K562 (cell line): ENCODE measurements around the gene PGP. TPM values are rescaled to one million over a fixed set of nuclear protein-coding genes. Genes with fewer than 3 reads are reported as not detected.

Source experiments
- HDAC8 ChIP-seq: fragments of 450-650 bp; IDR thresholded peaks from 2 replicates; pipeline ENCODE4 v1.6.1; 2016; ENCODE audit warnings: mild to moderate bottlenecking, missing genetic modification characterization, moderate library complexity, missing compliant biosample characterization
- JUN ChIP-seq, 2 experiments: sonication (generic) in 1 of 2; formaldehyde crosslinking in 1 of 2; IDR thresholded peaks; 2 replicates each; pipeline versions ENCODE4 v1.6.1 to v1.8.0; 2012 to 2022; ENCODE audit warnings: borderline replicate concordance in 2 of 2, mild to moderate bottlenecking in 2 of 2, improper control_type of control experiment in 1 of 2, low read depth in 1 of 2, low read length in 1 of 2, missing genetic modification reagents in 1 of 2
- RBFOX2 ChIP-seq: fragments of 200-400 bp; formaldehyde crosslinking; IDR thresholded peaks from 2 replicates; pipeline ENCODE4 v1.6.1; 2017; ENCODE audit warnings: low read depth, mild to moderate bottlenecking, low read length, moderate library complexity
- polyA plus RNA-seq, 8 experiments: library from polyadenylated mRNA; depleted of rRNA in 4 of 8; stranded (reverse) in 5 of 8; unstranded in 3 of 8; fragments of >200 nt; fragmentation: Nextera tagmentation in 2 of 8; fragmentation: Illumina TruSeq in 1 of 8; extraction: Ambion mirVana in 2 of 8; extraction: Trizol in 1 of 8; gene quantifications; 2 replicates each; pipeline versions ENCODE4 v1.2.1 to v1.2.3, GENCODE V29; 2011 to 2014; ENCODE audit warnings: inconsistent platforms in 1 of 8, missing spikeins in 1 of 8
- total RNA-seq, 7 experiments: library from RNA; depleted of rRNA in 6 of 7; stranded (reverse); fragments of >200 nt in 6 of 7; fragmentation: Illumina TruSeq in 2 of 7; extraction: Trizol in 2 of 7; gene quantifications; 2 replicates each; pipeline versions ENCODE4 v1.2.1 to v1.2.3, GENCODE V29; 2011 to 2021; ENCODE audit warnings: low replicate concordance in 1 of 7
- TF ChIP-seq, protein P1 (sequence below): fragments of 250-450 bp; sonication (Bioruptor Pico); IDR thresholded peaks from 2 replicates; pipeline ENCODE4 v1.4.0; 2020; ENCODE audit warnings: mild to moderate bottlenecking, moderate library complexity
- TF ChIP-seq, protein P2 (sequence below): fragments of 250-450 bp; sonication (Bioruptor Pico); IDR thresholded peaks from 2 replicates; pipeline ENCODE4 v1.8.0; 2021; ENCODE audit warnings: borderline replicate concordance, mild to moderate bottlenecking, moderate library complexity; ENCODE audit not compliant: poor library complexity, severe bottlenecking
- TF ChIP-seq, protein P3 (sequence below): fragments of 250-450 bp; sonication (Bioruptor Pico); IDR thresholded peaks from 2 replicates; pipeline ENCODE4 v1.8.0; 2021; ENCODE audit warnings: moderate library complexity, mild to moderate bottlenecking, inconsistent platforms
- TF ChIP-seq, protein P4 (sequence below): fragments of 200-600 bp; sonication (generic); IDR thresholded peaks from one replicate; pipeline ENCODE4 v1.6.1; 2012; ENCODE audit warnings: mild to moderate bottlenecking, low read depth, low read length, inconsistent platforms

Gene PGP
- total and polyA plus RNA-seq, 9 of the 15 experiments (the other 6 are each of a cell fraction or from before 2014, with no cell fraction given), result 1.1 to 57.6 (median 19.6) TPM

DNA sequence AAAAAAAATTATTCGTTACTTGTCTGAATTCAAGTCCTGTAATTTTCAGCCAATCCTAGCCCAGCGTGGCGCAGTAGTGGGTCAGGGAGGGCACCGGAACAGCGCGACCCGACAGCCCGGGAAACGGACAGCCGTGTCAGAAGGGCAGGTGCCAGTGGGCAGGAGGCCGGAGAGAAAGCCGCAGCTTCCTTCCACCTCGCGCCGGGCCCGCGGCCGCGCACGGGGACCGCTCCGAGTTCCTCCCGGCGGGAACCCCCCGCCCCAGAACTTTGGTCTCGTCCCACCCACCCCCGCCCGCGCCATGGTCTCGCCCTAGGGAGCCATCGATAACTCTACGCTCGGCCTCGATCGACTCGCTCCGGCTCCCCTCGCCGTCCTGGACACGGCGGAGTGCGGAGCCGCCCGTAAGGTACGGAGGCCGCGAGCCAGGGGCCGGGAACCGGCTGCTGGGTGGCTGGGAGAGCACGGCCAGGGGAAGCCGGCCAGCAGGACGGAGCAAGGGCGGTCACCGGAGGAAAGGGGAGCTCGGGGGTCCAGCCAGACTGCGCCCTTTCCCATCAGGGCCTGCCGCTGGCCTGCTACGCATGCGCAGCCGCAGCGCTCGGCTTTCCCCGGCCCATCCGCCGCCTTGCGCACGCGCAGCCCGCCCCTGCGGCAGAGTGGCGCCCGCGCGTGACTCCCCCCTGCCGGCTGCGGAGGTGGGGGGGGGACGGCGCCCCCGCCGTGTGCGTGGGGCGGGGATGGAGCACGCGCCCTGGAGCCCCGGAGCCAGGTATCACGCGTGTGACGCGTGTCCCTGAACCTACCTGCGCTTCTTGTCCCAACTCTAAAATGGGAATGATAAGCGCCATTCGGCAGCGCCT is 9.3 kb downstream of the PGP start, which contains the start of gene MLST8 (continued):
- TF ChIP-seq, protein P1, sequence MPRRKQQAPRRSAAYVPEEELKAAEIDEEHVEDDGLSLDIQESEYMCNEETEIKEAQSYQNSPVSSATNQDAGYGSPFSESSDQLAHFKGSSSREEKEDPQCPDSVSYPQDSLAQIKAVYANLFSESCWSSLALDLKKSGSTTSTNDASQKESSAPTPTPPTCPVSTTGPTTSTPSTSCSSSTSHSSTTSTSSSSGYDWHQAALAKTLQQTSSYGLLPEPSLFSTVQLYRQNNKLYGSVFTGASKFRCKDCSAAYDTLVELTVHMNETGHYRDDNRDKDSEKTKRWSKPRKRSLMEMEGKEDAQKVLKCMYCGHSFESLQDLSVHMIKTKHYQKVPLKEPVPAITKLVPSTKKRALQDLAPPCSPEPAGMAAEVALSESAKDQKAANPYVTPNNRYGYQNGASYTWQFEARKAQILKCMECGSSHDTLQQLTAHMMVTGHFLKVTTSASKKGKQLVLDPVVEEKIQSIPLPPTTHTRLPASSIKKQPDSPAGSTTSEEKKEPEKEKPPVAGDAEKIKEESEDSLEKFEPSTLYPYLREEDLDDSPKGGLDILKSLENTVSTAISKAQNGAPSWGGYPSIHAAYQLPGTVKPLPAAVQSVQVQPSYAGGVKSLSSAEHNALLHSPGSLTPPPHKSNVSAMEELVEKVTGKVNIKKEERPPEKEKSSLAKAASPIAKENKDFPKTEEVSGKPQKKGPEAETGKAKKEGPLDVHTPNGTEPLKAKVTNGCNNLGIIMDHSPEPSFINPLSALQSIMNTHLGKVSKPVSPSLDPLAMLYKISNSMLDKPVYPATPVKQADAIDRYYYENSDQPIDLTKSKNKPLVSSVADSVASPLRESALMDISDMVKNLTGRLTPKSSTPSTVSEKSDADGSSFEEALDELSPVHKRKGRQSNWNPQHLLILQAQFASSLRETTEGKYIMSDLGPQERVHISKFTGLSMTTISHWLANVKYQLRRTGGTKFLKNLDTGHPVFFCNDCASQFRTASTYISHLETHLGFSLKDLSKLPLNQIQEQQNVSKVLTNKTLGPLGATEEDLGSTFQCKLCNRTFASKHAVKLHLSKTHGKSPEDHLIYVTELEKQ (CRISPR knock-in tag), result no peak
- TF ChIP-seq, protein P2, sequence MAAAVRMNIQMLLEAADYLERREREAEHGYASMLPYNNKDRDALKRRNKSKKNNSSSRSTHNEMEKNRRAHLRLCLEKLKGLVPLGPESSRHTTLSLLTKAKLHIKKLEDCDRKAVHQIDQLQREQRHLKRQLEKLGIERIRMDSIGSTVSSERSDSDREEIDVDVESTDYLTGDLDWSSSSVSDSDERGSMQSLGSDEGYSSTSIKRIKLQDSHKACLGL (CRISPR knock-in tag), result no peak
- TF ChIP-seq, protein P3, sequence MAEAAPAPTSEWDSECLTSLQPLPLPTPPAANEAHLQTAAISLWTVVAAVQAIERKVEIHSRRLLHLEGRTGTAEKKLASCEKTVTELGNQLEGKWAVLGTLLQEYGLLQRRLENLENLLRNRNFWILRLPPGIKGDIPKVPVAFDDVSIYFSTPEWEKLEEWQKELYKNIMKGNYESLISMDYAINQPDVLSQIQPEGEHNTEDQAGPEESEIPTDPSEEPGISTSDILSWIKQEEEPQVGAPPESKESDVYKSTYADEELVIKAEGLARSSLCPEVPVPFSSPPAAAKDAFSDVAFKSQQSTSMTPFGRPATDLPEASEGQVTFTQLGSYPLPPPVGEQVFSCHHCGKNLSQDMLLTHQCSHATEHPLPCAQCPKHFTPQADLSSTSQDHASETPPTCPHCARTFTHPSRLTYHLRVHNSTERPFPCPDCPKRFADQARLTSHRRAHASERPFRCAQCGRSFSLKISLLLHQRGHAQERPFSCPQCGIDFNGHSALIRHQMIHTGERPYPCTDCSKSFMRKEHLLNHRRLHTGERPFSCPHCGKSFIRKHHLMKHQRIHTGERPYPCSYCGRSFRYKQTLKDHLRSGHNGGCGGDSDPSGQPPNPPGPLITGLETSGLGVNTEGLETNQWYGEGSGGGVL (CRISPR knock-in tag), result no peak
- TF ChIP-seq, protein P4, sequence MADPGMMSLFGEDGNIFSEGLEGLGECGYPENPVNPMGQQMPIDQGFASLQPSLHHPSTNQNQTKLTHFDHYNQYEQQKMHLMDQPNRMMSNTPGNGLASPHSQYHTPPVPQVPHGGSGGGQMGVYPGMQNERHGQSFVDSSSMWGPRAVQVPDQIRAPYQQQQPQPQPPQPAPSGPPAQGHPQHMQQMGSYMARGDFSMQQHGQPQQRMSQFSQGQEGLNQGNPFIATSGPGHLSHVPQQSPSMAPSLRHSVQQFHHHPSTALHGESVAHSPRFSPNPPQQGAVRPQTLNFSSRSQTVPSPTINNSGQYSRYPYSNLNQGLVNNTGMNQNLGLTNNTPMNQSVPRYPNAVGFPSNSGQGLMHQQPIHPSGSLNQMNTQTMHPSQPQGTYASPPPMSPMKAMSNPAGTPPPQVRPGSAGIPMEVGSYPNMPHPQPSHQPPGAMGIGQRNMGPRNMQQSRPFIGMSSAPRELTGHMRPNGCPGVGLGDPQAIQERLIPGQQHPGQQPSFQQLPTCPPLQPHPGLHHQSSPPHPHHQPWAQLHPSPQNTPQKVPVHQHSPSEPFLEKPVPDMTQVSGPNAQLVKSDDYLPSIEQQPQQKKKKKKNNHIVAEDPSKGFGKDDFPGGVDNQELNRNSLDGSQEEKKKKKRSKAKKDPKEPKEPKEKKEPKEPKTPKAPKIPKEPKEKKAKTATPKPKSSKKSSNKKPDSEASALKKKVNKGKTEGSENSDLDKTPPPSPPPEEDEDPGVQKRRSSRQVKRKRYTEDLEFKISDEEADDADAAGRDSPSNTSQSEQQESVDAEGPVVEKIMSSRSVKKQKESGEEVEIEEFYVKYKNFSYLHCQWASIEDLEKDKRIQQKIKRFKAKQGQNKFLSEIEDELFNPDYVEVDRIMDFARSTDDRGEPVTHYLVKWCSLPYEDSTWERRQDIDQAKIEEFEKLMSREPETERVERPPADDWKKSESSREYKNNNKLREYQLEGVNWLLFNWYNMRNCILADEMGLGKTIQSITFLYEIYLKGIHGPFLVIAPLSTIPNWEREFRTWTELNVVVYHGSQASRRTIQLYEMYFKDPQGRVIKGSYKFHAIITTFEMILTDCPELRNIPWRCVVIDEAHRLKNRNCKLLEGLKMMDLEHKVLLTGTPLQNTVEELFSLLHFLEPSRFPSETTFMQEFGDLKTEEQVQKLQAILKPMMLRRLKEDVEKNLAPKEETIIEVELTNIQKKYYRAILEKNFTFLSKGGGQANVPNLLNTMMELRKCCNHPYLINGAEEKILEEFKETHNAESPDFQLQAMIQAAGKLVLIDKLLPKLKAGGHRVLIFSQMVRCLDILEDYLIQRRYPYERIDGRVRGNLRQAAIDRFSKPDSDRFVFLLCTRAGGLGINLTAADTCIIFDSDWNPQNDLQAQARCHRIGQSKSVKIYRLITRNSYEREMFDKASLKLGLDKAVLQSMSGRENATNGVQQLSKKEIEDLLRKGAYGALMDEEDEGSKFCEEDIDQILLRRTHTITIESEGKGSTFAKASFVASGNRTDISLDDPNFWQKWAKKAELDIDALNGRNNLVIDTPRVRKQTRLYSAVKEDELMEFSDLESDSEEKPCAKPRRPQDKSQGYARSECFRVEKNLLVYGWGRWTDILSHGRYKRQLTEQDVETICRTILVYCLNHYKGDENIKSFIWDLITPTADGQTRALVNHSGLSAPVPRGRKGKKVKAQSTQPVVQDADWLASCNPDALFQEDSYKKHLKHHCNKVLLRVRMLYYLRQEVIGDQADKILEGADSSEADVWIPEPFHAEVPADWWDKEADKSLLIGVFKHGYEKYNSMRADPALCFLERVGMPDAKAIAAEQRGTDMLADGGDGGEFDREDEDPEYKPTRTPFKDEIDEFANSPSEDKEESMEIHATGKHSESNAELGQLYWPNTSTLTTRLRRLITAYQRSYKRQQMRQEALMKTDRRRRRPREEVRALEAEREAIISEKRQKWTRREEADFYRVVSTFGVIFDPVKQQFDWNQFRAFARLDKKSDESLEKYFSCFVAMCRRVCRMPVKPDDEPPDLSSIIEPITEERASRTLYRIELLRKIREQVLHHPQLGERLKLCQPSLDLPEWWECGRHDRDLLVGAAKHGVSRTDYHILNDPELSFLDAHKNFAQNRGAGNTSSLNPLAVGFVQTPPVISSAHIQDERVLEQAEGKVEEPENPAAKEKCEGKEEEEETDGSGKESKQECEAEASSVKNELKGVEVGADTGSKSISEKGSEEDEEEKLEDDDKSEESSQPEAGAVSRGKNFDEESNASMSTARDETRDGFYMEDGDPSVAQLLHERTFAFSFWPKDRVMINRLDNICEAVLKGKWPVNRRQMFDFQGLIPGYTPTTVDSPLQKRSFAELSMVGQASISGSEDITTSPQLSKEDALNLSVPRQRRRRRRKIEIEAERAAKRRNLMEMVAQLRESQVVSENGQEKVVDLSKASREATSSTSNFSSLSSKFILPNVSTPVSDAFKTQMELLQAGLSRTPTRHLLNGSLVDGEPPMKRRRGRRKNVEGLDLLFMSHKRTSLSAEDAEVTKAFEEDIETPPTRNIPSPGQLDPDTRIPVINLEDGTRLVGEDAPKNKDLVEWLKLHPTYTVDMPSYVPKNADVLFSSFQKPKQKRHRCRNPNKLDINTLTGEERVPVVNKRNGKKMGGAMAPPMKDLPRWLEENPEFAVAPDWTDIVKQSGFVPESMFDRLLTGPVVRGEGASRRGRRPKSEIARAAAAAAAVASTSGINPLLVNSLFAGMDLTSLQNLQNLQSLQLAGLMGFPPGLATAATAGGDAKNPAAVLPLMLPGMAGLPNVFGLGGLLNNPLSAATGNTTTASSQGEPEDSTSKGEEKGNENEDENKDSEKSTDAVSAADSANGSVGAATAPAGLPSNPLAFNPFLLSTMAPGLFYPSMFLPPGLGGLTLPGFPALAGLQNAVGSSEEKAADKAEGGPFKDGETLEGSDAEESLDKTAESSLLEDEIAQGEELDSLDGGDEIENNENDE, result no peak
- no peak for TF ChIP-seq JUN (IDR thresholded peaks at IDR 0.05; ENCODE audit: borderline replicate concordance, low read depth, low read length)
- no peak for TF ChIP-seq JUN (CRISPR knock-in tag; IDR thresholded peaks at IDR 0.05; ENCODE audit: borderline replicate concordance)
- TF ChIP-seq HDAC8 (tag), result 0 out of 2 replicates have a peak, but pooled peaks have one; percentile 46
- peak; percentile 85 for TF ChIP-seq RBFOX2
